ENCODE measurements around the gene DDC. TPM values are rescaled to one million over a fixed set of nuclear protein-coding genes. Genes with fewer than 3 reads are reported as not detected.

The DDC gene
- polyA plus RNA-seq, 1 donor (not counting 4 experiments of a cell fraction or from before 2014, with no cell fraction given) = not detected

DNA sequence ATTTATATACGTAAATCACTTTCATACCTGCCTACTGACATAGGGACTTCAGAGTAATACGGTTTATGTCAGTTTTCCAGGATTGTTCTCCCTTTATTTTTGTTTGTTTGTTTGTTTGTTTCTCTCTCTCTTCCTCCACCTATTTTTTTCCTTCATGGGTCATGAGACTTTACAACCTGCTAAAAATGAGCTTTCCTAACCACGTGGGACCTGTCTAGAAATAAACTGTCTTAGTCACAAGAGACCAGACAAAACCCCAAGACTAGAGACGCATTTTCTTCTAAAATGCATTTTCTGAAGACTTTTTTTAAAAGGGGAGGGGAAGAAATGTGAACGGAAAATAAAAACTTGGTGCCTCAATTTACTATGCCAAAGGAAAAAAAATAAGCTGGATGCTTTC lies 74.0 kb downstream of the DDC start:
- DNase-seq (ENCODE audit: low read depth, low spot score) (no peak), FAIRE-seq (no peak)
- dilution Hi-C loops (cut with MboI; ENCODE audit: extremely low pct_ligation_motif_present, low sequenced_read_pairs) = no loop called here
- Histone ChIP-seq H3K9me1 (ENCODE audit: control insufficient read depth, extremely low read depth, insufficient read depth, low read length) (no peaks in the 10 kb centered on the region), H3K27ac (ENCODE audit: control insufficient read depth, insufficient read depth, low read length) (no peak overlapping the region), H3K4me3 (ENCODE audit: control insufficient read depth in 2 of 3, extremely low read depth in 1 of 3, insufficient read depth in 2 of 3, low read depth in 1 of 3, low read length in 3 of 3) (no peak overlapping the region), H3K27me3 (ENCODE audit: control insufficient read depth, extremely low read depth, insufficient read depth, low read length) (peaks cover 6% of the 10 kb centered on the region), H3K79me2 (ENCODE audit: control insufficient read depth, insufficient read depth, low read length) (no peaks in the 10 kb centered on the region), H3K9ac (ENCODE audit: control insufficient read depth, extremely low read depth, insufficient read depth, low read length) (no peak overlapping the region), H2AFZ (ENCODE audit: control insufficient read depth, low read length) (no peak overlapping the region), H3K4me2 (ENCODE audit: control insufficient read depth, extremely low read depth, insufficient read depth, low read depth, low read length) (no peak overlapping the region), H3K36me3 (ENCODE audit: control insufficient read depth in 2 of 2, extremely low read depth in 1 of 2, insufficient read depth in 2 of 2, low read length in 2 of 2) (no peaks in the 10 kb centered on the region), H3K9me3 (ENCODE audit: control insufficient read depth, low read depth, low read length) (no peaks in the 10 kb centered on the region), H3K4me1 (ENCODE audit: control insufficient read depth, extremely low read depth, insufficient read depth, low read length) (no peaks in the 10 kb centered on the region), H4K20me1 (ENCODE audit: control insufficient read depth, extremely low read depth, insufficient read depth, low read length) (no peaks in the 10 kb centered on the region)
- TF ChIP-seq, protein P1, sequence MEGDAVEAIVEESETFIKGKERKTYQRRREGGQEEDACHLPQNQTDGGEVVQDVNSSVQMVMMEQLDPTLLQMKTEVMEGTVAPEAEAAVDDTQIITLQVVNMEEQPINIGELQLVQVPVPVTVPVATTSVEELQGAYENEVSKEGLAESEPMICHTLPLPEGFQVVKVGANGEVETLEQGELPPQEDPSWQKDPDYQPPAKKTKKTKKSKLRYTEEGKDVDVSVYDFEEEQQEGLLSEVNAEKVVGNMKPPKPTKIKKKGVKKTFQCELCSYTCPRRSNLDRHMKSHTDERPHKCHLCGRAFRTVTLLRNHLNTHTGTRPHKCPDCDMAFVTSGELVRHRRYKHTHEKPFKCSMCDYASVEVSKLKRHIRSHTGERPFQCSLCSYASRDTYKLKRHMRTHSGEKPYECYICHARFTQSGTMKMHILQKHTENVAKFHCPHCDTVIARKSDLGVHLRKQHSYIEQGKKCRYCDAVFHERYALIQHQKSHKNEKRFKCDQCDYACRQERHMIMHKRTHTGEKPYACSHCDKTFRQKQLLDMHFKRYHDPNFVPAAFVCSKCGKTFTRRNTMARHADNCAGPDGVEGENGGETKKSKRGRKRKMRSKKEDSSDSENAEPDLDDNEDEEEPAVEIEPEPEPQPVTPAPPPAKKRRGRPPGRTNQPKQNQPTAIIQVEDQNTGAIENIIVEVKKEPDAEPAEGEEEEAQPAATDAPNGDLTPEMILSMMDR (optimal IDR thresholded peaks at IDR 0.05 in 1 of 3, IDR thresholded peaks at IDR 0.05 in 1 of 3, conservative IDR thresholded peaks at IDR 0.05 in 1 of 3; ENCODE audit: extremely low read depth in 1 of 3, insufficient read depth in 2 of 3, low read length in 3 of 3) = no peak
- TF ChIP-seq EZH2 (IDR thresholded peaks at IDR 0.05; ENCODE audit: low read length) = no peak

DNA sequence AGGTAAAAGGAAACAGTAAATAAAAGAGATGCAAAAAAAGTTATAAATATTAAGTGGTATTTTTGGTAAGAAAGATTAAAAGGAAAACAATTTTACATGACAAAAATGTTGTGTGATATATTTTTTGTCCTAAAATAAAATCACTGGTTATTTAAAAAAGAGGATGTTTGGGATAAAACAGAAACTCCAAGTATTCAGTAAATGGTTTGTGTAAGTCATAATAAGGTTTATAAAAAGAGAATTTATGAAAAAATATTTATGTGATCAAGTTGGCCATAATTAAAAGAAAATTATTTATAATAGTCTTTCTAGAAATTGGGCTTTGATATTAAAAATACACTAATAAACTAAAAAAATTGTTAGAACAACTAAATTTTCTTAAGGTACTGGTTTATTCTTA lies 76.8 kb downstream of the DDC start:
- DNase-seq (ENCODE audit: low read depth, low spot score) (no peak), FAIRE-seq (no peak)
- H3K4me3 ChIP-seq (ENCODE audit: control insufficient read depth in 2 of 3, extremely low read depth in 1 of 3, insufficient read depth in 2 of 3, low read depth in 1 of 3, low read length in 3 of 3) = no peak overlapping the region
- H3K9me3 ChIP-seq (ENCODE audit: control insufficient read depth, low read depth, low read length) = no peaks in the 10 kb centered on the region
- no peak overlapping the region for H3K27ac ChIP-seq (ENCODE audit: control insufficient read depth, insufficient read depth, low read length)
- H3K4me1 ChIP-seq (ENCODE audit: control insufficient read depth, extremely low read depth, insufficient read depth, low read length) = no peaks in the 10 kb centered on the region
- dilution Hi-C loops (cut with MboI; ENCODE audit: extremely low pct_ligation_motif_present, low sequenced_read_pairs) = no loop called here
- TF ChIP-seq, protein P1 (optimal IDR thresholded peaks at IDR 0.05 in 1 of 3, IDR thresholded peaks at IDR 0.05 in 1 of 3, conservative IDR thresholded peaks at IDR 0.05 in 1 of 3; ENCODE audit: extremely low read depth in 1 of 3, insufficient read depth in 2 of 3, low read length in 3 of 3) = no peak
- no peak for TF ChIP-seq EZH2 (IDR thresholded peaks at IDR 0.05; ENCODE audit: low read length)
- no peak overlapping the region for H3K9ac ChIP-seq (ENCODE audit: control insufficient read depth, extremely low read depth, insufficient read depth, low read length)
- H3K27me3 ChIP-seq (ENCODE audit: control insufficient read depth, extremely low read depth, insufficient read depth, low read length) = peaks cover 6% of the 10 kb centered on the region
- H2AFZ ChIP-seq (ENCODE audit: control insufficient read depth, low read length) = no peak overlapping the region
- H3K36me3 ChIP-seq (ENCODE audit: control insufficient read depth in 2 of 2, extremely low read depth in 1 of 2, insufficient read depth in 2 of 2, low read length in 2 of 2) = no peaks in the 10 kb centered on the region
- H3K79me2 ChIP-seq (ENCODE audit: control insufficient read depth, insufficient read depth, low read length) = no peaks in the 10 kb centered on the region
- no peaks in the 10 kb centered on the region for H4K20me1 ChIP-seq (ENCODE audit: control insufficient read depth, extremely low read depth, insufficient read depth, low read length)
- no peaks in the 10 kb centered on the region for H3K9me1 ChIP-seq (ENCODE audit: control insufficient read depth, extremely low read depth, insufficient read depth, low read length)
- no peak overlapping the region for H3K4me2 ChIP-seq (ENCODE audit: control insufficient read depth, extremely low read depth, insufficient read depth, low read depth, low read length)

Measured in keratinocyte (primary cell).